GM19035 (cell line): ENCODE measurements around the gene MCAM.
A peak's percentile ranks its signal among the peaks of the same experiment; 100 is the strongest.

Source experiments
- ATAC-seq: cut with Tn5 transposase; IDR thresholded peaks from one replicate; pipeline ENCODE4 v1.9.1; 2021; ENCODE audit not compliant: unreplicated experiment

MCAM gene, protein sequence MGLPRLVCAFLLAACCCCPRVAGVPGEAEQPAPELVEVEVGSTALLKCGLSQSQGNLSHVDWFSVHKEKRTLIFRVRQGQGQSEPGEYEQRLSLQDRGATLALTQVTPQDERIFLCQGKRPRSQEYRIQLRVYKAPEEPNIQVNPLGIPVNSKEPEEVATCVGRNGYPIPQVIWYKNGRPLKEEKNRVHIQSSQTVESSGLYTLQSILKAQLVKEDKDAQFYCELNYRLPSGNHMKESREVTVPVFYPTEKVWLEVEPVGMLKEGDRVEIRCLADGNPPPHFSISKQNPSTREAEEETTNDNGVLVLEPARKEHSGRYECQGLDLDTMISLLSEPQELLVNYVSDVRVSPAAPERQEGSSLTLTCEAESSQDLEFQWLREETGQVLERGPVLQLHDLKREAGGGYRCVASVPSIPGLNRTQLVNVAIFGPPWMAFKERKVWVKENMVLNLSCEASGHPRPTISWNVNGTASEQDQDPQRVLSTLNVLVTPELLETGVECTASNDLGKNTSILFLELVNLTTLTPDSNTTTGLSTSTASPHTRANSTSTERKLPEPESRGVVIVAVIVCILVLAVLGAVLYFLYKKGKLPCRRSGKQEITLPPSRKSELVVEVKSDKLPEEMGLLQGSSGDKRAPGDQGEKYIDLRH

DNA sequence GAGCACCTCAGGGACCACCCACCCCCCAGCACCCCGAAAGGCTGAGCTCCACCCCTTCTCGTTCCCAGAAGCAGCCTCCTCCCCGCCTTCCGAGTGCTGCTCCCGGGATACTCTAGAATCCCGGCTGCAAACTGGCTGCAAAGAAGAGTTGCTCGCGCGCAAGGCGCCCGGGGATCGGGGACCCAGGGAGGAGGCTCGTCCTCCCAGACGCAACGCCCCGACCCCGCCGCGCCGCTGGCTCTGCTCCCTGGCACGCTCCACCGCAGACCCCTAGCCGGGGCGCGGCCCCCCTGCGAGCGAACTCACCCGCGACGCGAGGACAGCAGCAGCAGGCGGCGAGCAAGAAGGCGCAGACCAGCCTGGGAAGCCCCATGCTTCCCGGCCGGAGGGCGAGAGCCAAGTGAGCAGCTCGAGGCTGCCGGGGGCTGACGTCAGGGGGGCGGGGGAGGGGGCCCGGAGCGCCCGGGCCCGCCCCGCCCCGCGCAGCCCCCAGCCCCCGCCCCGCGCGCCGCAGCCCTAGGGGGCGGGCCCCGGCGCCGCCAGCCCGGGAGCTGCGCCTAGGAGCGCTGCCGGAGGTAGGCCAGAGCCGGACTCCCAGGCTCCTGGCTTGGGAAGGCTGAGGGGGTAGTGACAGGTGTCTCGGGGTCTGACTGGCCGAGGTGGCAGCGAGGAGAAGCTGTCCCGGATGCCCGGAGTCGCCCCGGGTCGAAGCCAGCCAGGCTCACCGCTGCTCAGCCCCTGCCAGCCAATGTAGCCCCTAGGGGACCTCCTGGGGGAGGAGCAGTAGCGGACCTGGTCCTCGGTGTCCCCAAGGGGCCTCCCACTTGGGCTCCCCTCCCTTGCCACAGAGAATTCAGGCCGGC is at the start of gene MCAM:
TSS of gene MCAM (minus strand) at position 402 of the 863 bp plus-strand sequence. CDS start at position 373, 29 bp downstream.
- ATAC-seq = no peak

DNA sequence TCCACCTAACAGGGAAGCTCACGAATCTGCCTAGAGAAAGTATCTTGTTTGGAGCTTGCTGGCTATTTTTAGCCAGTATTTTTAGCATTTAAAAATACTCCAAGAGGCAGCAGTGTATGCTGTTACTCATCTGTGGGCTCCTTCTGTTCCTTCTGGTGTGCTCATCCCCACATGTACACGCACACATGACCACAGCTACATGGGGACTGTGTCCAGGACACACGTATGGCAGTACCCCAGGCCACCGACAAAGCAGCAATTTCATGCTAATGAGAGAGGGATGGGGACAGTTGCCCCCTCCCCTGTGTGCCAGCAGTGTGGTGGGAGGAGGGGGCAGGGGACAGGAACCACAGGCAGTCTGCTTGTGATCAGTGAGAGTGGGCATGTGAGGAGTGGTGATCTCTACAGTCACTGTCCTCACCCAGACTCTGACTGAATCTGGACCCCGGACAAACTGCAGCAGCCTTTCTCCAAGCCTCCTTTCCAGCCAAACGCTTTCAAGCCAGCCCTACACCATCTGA is 48.2 kb upstream of the MCAM start:
- ATAC-seq = no peak

DNA sequence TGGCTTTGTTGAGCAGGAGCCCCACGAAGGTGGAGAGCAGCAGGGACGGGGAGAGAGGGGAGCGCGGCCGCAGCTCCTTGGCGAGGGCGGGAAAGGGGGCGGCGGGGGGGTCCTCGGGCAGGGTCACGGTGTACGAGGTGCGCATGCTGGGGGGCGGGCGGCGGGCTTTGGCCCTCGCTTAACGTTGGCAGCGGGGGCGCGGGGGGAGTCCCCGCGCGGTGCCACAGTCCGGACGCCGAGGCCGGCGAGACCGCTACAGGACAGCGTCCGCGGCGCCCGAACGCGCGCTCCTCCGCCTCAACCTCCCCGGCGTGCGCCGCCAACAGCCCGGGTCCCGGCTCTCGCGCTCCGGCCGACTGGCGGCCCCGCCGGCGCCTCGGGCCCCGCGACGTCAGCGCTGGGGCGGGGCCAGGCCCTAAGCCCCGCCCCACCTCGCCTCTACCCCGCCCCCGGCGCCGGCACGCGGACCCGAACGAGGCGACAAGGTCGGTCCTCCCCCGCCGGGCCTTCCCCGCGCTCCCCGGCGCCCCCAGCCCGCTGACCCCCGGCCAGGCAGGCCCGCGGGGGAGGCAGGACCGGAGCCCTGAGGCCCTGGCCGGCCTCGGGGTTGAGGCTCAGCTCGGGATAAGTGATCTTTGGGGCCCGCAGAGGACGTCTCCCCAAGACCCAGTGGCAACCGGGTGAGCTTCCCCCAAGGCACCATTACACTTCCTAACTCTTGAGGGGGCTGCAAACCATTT is 47.1 kb upstream of the MCAM start:
- peak; percentile 67 for ATAC-seq

DNA sequence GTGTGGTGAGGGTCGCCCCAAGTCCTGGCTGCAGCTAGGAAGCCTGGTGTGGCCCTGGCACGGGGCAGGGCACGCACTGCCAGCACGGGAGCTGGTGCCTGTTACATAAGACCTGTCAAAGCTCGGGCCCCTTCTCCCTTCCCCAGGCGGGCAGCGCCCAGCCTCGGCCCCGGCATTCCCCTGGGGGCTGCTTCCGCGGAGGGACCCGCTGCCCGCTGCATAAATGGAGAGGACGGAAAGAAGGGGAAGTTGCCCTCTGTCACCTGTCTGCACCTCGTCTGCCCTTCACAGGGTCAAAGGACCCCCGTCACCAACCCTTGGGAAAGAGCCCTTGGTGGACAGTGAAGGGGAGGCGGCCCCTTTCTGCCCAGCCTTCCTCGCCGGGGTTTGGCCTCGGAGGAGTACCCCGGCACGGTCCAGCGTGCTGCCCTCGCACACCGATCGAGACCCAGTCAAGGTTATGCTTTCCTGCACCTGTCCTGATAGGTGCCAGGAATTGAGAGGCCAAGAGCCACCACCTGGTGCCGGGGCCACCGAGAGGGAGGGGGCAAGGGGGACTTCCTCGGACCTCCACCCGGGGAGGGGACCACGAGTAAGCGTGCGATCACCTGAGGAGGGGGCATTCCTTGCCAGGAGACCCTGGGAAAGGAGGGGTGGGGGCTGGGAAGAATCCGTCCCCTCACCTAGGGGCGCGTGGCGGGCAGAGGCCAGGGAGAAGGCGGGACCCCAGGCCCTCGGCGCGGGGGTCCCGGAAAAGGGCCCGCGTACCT is 46.3 kb upstream of the MCAM start:
- ATAC-seq = no peak

DNA sequence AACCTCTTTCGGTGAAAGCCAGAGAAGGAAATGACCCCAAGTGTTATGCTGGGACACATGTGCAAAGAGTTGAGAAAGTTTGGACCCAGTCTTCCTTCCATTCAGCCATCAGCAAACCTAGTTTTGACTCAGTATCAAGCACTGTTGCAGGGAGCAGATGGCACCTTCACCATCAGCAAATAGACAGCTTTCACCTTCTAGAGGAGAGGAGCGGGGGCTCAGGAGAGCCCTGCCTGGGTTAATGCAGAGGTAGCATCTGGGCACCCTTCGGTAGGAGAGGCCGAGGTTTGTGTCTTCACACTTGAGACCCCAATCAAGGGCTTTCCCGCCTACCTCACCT is 45.8 kb upstream of the MCAM start:
- ATAC-seq = no peak

DNA sequence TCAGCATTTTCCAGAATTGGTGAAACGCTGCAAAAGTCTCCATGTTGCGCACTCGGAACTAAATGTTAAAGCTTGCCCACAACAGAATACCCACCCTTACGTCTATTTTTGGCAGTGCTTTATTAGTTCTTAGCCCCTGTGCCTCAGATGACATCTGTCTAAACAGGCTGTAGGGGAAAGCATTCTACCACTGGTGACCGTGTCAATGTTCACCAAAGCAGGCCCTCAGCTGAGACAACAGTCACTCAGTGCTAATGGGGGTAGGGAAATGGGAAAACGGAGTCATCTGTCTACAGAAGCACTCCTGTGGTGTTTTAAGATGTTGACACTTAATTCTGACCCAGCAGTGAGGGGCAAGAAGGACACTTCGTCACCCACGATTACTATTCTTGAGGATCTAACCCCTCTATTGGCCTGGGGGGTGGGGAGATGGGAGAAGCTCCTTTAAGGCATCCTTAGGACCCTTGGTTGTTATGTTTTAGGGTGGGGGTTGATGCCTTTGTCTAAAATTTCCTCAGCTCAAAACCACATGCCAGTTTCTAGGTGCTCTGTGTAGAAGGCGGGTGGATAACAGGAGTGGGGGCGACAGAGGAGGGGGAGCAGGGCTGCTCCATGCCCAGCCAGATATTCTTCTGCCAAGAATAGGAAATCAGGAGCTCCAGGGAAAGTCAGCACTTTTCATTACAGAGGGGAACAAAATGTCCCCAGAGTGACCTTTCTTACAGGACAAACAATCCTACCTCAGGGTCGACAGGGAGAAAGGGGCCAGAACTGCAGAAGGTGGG is 45.2 kb upstream of the MCAM start:
- ATAC-seq = no peak

DNA sequence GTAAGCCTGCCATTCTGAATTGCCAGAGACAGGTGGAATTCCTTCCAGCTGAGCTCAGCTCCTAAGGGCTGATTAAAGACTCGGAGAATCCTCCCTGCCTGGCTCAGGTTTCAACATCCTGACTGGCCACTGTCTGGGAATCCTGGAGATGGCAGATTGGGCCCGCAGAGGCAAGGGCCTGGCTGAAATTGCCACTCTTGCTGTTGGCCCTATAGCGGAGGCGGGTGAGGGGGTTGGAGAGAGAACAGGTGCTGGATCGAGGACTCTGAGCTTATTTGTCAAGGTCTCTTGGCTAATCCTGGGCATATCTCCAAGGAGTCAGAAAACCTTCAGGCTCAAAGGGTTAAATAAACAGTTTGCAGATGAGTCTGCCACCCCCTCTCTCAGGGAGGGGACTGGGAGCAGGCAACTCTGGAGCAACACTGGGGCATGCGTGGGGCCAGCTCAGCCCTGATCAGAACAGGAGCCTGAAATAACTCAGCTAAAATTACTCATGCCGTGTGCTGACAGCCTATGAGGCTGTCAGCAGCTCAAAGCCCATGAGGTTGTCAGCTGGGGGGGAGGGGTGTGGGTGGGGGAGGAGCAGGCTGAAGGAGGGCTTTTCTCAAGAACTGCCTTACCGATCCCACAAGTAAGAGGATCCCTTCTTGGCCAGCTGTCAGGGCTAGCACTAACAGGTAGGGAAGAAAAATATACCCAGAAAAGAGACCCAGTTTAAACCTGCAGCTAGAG is 44.3 kb upstream of the MCAM start:
- ATAC-seq = no peak

DNA sequence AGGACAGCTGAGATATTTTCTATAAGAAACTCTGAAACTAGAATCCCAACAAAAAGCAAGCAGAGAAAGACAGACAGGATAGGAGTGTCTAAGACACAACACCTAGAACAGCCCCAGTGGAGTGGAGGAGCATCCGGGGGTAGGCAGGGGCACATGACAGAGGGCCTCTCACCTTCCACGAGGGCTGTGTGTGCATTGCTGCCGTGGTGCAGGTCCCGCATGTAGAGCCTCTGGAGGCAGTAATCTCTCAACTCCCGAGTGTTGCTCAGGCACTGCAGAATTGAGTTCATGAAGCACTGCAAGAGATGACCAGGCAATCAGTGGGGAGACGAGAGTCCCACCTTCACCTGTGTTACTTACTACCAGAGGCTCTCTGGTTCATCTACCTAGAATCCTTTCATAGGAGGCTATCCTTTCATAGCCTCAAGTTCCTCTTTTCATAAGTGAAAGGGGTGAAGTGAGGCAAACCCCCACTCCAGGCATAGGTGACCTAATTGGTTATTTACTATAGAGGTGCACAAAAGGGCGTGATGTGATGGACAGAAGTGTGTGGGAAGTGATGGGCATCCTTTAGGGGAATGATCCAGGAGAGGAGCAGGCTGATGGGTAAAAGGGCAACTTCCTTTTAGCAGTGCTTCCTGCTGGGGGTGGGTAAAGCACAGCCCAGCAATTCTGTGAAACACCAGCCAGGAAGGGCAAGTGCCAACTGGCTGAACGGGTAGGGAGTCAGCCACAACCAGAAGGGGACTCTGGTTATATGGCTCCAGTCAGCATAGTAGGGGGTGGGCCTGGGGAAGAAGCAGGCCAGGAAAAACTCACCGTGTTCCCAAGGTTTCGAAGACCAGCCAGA is 42.7 kb upstream of the MCAM start:
- no peak for ATAC-seq

DNA sequence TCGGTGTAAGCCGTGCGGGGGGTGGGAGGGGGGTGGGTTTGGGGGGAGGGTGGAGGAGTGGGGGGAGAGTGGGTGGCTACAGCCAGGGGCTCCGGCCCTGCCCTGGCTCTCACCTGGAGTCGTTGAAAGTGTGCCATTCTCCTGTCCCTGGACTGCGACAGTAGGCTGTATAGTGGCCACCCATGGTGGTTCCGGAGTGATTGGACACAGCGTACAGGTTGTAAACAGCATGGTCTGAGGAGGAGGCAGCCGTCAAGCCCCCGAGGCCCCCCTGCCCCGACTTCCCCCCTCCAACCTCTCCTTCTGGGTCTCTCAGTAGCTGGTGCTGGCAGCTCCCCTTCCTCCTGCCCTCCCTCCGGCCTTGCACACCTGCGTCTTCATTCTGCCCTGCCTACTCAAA is 40.1 kb upstream of the MCAM start:
- ATAC-seq = no peak

DNA sequence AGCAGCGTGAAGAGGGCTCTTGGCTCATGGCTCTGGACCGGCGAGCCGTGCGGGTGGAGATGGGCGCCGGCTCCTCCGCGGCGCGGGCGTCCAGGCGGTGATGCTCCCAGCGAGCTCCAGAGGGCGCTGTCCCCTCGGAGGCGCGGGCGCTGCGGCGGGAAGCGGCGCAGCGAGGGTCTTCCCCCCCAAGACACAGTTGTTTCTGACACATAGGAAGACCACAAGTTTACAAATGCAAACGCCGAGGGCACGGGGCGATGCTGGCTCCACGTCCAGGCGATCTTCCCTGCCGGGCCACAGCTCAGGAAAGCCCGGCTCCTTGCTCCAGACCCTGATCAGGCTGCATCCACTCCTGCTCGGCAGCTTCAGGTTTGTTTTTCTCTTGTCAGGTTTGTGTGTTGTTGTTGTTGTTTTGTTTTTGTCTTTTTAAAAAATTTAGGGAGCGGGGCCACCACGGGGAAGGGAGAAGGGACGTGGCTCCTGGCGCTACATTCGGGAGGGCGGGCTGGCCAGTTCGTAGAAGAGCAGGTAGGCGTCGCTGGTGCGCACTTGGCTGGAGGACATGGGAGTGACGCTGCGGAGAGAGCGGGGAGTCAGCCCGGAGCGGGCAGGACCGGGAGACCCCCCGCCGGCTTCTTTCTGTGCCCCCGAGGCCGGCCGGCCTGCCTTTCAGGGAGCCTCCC is 39.6 kb upstream of the MCAM start:
- peak; percentile 76 for ATAC-seq

DNA sequence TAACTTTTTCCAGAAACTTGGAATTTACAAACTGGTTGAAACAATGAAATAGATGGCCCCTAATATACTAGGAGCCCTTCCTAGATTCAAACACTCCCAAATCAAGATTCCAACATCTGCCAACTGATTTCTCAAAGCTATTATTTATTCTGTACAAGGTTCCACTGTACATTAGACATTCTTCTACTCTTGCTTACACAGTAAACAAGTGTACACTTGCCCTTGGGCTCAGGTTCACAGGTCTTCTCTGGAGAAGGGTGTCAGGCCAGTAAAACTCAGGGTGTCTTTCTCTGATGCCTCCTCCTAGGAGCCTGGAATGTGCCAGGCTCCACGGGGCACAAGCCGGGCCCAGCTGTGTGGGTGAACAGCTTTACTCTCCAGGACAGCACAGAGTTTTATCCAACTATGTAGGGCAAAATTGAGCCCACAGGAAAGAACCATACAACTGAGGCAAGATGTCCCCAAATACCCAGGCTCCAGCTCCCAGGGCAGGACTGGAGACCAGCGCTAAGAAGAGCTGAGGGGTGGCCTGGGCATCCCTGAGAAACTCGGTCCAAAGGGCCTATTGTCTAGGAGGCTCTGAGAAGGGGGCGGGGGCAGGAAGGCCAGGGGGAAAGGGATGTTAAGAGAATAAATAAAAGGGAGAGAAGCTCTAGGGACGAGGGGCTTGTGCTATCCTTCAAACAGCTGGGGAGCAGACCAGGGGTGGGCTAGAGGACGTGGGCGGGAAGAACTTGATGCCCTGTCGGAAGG is 38.3 kb upstream of the MCAM start:
- ATAC-seq = no peak

DNA sequence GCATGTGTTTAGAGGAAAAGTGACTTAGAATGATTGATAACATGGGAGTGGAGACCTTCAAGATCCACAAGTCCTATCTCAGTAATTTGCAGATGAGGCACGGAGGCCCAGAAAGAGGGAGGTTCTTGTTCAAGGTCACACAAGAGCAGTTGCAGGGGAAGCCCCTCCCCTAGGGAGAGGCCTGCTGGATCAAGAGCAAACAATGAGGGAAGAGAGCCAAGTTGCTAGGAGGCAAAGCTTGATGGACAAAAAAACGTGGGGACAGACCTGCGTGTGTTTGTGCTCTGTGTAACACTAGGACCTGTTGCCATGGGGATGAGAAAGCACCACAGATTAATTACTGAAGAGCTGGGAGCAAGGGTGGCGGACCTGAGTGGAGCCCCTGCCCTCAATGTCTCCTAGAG is 35.9 kb upstream of the MCAM start:
- ATAC-seq = no peak

DNA sequence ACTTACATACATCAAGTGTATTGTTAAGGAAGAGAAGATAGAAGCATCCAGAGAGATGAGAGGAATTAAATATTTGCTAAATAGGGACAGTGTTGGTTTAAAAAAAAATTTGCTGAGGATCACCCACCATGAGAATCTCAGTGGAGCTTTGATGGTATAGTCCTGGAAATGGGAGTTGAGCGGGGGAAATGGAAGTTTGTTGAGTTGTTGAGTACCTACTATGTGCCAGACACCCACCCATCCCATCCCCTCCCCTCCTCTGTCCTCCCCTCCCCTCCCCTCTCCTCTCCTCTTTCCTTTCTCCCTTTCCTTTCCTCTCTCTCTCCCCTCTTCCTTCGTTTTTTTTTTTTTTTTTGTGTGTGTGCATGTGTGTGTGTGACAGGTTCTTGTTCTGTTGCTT is 34.3 kb upstream of the MCAM start:
- no peak for ATAC-seq

DNA sequence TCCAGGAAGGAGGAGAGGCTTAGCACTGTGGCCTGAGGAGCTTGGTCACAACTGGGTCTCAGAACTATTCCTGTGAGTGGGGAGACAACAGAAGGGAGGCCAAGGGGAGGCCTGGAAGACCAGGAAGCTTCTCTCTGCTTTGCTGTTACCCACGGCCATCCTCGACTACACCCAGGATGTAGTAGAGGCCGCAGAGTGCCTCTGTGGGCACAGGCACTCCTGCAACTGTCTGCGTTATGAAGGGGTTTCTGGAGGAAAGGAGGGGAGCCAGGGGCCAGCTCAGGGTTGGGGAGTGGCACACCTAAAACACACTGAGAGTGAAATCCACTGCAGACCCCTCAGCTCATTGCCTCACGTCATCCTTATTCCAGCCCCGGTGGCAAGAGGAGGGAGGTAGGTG is 33.4 kb upstream of the MCAM start:
- ATAC-seq = no peak

DNA sequence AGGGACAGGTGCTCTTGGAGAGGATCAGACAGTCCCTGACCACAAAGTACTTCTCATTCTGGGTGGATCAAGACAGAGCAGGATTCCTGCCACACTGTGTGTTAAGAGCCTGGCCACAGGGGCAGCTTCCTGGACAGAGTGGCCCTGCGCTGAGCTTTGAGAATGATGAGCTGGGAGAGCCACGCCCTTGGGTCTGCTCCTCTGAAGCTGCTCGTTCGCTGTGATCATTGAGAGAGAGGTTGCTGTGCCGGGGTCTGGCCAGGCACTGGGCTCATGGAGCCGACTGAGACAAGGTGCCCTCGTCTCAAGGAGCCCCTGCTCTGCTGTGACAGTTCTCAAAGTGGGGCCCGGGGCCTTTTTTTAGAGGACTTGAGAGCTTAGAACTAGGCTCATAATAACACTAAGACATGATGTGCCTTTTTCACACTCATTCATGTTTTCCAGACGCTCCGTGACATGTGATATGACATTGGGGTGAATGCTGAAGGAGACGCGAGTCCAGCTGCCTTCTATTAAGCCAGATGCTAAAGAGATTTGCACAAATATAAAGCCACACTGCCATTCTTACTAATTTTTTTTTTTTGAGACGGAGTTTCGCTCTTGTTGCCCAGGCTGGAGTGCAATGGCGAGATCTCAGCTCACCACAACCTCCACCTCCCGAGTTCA is 31.1 kb upstream of the MCAM start:
- ATAC-seq = no peak

DNA sequence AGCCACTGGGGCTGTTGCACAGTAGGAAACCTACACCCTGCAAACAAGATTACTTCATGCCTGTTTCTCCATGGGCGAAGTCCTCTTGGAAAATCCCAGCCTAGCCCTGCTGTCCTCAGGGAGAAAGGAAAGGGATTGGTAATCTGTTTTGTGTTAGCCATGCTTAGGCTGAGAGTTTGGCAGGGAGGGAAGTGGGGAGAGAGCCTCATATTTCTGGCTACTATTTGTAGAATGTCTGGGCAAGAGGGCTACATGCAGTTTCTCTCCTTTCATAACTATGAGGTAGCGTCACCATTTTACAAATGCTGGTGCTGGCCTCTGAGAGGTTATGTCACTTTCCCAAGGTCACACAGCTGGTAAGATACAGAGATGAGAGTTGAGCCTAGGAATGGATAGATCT is 30.3 kb upstream of the MCAM start:
- ATAC-seq = no peak
